Limb (tissue), 2 donors: Measurements from ENCODE around the gene ARL2.
"Not testable (repeated sequence)": the region's sequence is repeated elsewhere in the genome, so short reads cannot be mapped to it uniquely, and the experiment has no call there.

Source experiments
- DNase-seq, 2 donors: peaks; one replicate each; pipeline ENCODE4 v3.0.0-alpha.2; 2016; ENCODE audit errors: extremely low spot score in 2 of 2

Gene ARL2

DNA sequence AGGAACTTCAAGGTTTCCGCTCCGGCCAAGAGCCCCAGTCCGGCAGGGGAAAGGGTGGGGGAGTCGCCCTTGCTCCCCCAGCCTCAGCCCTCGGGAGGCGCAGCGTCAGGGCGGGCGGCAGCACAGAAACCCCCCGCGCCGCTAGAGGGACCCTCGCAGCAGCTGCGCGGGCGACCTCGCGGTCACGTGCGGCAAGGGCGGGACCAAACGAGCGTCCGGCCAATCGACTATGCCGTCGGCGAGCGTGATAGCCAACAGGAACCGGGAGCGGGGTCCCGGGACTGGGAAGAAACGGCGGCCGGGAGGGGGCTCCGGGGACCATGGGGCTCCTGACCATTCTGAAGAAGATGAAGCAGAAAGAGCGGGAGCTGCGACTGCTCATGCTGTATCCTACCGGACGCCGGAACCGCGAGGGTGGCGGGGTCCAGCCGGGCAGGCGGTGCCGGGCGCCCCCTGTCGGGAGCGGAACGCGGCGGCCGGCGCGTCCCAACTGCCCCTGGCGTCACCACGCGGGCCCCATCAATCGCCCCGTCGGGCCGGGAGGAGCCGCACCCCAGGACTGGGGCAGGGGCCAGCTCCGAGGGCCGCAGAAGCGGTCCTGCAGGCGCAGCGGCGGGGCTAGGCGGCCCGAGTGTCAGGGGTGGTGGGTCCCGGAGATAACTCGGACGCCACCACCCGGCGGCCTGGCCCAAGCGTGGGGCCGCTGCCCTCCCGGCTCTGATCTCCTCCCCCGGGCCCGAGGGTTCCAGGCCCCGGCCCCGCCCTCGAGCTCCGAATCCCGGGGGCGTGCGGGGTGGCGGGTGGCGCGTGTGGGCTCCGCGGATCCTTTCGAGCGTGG lies at the start of gene ARL2:
Gene ARL2, plus strand, starts transcription at position 273 of the 838 bp plus-strand sequence. Its CDS starts 48 bp downstream, at position 321.
- DNase-seq, result peak; percentile 94 to 96

DNA sequence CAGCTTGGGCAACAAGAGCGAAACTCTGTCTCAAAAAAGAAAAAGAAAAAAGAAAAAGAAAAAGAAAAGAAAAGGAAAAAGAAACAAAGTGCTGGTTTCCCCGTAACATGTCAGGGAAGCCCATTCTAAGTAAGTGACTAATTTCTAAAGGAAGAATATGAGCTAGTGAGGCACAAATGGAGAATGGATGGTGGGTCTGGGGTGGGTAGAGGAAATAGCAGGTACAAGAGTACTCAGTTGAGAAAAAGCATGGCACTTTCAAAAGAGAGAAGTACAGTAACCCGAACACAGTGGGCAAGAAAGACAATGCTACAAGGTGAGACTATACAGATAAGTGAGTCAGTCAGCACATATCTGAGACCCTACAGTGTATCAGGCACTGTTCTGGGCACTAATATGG lies 46.6 kb upstream of the ARL2 start:
- no peak for DNase-seq

DNA sequence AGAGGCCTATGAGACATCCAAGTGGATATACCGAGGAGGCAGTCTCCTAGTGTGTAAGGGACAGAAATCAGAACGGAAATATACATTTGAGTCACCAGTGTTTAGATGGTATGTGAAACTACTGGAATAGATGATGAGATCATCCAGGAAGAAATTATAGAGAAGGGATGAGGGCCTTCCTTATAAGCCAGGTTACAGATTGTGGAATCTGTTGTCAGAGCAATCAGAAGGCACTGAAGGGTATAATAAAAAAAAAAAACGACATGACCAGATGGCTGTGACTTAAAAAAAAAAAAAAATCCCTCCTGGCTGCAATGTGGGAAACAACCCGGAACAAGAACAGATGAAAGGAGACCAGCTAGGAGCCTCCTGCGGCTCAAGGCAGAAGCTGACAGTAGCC lies 44.8 kb upstream of the ARL2 start:
- DNase-seq, result no peak

DNA sequence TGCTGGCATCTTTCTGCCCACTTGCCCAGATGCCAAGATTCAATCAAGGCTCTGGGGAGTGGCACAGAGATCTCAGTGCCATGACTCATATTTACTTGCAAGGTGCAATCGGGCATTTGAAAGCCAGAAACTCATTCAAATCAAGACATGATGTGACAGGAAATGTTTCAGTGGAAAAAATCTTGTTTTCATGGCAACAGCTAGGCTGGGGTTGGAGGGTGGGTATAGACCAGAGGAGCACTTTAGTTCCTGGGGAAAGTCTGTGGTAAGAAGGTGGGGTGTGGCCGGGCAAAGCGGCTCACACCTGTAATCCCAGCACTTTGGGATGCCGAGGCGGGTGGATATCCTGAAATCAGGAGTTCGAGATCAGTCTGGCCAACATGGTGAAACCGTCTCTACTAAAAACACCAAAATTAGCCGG lies 43.2 kb upstream of the ARL2 start:
- DNase-seq, result no peak

DNA sequence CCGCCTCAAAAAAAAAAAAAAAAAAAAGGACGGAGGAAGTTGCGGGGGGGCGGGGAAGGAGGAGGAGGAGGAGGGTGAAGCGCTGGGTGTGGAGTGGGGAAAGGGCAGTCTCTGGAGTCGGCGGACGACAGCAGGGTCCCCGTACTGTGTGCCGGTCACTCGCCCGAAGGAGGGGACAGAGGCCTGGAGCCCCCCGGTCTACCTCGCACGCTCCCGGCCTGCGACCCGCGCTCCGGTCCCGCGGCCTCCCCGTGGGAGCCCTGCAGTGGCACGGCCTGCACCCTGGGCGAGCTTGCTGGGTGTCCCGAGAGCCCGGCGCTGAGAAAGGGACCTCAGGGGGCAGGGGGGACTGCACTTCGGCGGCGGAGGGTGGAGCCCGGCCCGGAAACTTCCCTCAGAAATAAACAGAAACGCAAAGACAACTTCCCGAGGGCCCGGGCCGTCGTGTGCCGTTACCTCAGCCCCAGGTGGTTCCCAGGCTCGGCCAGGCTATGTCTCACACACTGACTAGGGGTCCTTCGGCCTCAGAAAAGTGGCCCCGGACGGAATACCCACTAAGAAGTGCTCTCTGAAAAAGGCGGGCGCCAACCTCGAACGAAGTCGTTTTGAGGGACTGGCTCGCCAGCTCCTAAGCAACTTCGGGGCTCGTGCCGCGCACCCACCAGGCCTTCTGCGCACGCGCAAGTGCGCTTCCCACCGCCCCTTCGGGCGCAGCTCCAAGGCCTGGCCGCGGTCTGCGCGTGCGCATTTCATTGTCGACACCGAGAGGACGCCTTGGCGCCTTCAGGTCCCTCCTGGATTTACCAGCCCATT lies 42.3 kb upstream of the ARL2 start, which contains the start of gene MAJIN:
Gene MAJIN, minus strand, starts transcription at position 688 of the 813 bp plus-strand sequence. CDS start 12,703 bp downstream, outside the sequence.
- DNase-seq, result peak; percentile 63 to 92

DNA sequence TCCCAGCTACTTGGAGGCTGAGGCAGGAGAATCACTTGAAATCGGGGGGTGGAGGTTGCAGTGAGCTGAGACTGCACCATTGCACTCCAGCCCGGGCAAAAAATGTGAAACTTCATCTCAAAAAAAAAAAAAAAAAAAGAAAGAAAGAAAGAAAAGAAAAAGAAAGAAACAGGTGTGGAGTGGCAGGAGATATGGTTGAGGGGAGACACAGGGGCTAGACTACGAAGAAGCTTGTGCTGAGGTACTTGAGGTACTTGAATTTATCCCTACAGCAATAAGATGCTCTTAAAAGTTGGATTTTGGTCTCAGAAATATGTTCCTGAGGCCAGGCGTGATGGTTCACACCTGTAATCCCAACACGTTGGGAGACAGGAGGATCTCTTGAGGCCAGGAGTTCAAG lies 39.8 kb upstream of the ARL2 start:
- no peak for DNase-seq

DNA sequence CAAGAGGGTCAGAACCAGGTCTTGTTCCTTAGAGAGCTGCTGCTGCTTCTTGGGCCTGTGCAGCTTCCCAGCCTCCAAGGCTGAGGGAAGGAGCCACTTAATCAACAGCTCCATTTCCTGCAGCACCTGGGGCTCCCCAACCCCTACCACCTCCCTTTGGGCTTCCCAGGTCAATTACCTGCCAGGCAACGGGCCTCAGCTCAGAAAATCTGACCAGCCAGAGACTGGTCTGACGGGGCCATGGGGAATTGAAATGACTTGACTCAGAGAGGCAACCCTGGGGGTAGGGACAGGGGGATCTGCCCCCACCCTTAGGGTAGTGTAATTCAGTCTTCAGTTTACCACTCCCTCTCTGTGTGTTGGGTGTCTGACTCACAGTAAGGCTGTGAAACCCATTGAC lies 37.3 kb upstream of the ARL2 start:
- no peak for DNase-seq

DNA sequence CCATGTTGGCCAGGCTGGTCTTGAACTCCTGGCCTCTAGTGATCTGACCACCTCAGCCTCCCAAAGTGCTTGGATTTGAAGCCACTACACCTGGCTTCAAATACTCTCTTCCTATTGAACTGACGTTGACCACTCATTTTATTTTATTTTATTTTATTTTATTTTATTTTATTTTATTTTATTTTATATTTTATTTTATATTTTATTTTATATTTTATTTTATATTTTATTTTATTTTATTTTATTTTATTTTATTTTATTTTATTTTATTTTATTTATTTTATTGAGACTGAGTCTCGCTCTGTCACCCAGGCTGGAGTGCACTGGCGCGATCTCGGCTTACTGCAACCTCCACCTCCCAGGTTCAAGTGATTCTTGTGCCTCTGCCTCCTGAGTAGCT lies 30.6 kb upstream of the ARL2 start:
- DNase-seq, result not testable (repeated sequence)

DNA sequence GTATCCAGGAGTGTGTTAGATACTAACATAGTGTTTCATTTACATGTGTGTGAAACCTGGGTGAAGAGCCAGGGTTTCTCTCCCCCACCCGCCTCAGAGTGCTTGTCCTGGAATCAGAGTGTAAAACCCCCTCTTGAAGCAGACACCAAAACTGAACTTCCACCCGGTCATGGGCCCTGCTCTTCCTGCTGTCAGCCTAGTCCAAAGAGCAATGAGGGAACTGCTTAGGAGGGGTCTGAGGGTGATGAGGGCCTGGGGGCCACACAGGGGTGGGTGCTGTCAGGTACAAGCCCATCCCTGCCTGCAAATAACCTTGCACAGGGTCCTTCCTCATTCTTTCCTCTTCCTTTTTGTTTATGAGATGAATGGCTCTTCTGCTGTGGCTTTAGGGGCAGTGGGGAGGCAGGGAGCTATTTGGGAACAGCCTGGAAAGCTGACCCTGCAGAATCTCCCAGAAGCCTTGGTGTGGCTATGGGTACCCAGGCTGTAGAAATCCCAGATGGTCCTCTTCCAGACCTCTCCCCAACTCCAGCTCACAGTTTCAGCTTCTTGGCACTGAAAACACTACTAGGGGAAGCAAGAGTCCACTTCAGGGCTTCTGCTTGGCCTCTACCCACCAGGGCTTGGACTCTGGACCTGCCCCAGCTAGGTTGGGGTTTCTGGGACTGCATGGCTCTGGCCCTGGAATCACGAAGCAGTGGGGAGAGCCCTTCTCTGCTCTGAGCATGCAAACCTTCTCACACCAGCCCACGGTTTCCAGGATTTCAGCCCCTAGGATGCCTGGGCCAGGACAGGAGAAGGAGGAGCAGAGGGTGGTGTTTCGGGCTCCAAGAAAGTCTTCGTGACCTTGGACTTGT lies 25.7 kb upstream of the ARL2 start:
- DNase-seq, result no peak

DNA sequence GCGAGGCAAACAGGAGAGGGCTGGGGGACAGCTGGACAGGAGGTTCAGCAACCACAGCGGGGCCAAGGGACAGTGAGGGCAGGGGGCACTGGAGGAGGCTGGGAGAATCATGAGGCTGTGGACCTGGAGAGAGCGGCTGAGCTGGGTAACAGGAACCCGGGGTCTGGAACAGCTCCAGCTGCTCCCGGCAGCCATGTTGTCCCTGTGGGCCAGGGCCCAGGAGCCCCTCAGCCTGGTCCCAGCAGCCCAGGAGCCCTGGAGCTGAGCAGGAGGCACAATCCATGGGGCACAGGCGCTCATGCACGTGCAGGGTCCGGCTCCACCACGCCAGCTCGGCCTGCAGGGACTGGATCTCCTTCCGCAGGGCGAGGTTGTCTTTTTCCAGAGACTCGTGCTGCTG lies 24.5 kb upstream of the ARL2 start:
- no peak for DNase-seq

DNA sequence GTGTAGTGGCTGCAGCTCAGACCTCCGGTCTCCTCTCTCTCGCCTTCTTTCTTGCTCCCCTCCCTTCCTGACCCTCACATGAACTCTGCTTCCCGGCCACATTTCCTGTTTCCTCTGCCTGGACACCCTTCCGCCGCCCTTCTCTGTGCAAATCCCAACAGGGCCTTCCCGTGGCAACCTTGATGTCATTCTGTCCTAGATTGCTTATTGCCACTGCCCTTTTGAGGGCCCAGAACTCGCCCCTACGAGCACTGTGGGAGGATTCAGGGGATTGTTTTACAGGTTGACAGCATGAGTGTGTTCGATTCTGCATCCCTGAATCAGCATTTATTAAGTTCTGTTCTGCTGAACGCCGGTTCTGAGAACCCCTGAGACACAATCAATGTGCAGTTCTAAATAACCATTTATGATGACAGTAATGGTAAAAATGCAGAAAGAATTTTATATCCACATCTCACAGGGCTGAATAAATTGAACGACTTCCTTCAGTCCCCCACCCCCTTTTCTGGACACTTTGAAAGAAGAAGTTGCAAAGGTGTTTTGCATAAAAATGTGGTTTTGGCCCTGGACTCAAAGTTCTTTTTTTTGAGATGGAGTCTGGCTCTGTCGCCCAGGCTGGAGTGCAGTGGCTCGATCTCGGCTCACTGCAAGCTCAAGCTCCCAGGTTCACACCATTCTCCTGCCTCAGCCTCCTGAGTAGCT lies 23.6 kb upstream of the ARL2 start:
- peak; percentile 21 to 39 for DNase-seq

DNA sequence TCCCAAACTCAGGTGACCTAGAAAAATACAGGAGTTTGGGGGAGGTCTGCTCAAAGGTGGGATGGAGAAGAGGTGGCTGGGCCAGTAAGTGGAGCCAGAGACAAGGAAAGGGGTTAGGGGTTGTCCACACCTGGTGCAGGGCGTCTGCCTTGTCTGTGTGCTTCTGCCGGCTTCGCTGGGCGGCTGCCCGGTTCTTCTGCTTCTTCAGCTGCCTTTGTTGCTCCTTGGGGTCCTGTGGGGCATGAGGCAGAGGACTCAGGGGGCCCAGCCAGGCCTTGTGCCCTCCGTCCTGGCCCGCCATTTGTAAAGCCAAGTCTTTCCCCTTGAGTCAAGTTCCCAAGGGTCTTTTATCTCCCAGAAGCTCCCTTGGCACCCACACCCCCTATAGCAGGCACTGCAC lies 19.6 kb upstream of the ARL2 start:
- no peak for DNase-seq

DNA sequence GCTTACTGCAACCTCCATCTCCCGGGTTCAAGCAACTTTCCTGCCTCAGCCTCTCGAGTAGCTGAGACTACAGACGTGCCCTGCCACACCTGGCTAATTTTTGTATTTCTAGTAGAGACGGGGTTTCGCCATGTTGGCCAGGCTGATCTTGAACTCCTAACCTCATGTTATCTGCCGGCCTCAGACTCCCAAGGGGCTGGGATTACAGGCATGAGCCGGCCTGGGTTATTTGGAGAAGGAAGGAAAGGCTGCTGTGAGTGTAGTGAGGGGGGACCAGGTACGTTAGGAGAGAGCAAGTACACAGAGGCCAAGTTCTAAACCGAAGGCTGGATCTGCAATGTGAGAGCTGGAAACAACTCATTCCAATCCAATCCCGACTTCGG lies 17.6 kb upstream of the ARL2 start:
- DNase-seq, result no peak

DNA sequence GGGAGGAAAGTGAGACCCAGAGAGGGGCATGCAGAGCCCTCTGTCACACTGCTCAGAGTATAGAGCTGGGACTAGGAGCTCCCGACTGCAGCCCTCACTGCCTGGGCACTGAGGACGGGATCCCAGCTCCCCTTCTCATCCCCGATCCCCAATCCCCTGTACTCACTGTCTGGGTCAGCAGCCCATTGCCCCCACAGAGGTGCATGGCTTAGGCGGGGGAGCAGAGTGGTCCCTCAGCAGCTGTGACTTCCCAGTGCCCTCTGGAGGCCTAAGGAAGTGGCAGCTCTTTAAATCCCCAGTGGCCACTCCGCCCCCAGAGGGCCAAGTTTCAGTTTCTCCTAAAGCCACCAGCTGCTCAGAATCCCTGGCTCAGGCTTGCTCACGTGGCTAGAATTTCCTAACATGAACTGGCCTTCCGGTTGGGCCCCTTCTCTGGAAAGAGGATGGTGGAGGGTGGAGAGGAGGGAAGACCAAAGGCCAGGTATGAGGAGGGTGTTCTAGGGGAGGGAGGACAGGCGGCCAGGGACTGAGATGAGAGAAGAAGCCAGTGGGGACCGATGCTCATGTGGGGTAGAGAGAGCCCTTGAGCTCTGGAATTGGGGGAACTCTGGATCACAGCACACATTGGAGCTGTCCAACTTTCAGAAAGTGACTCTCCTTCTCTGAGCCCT lies 17.1 kb upstream of the ARL2 start, which contains the start of gene BATF2:
Gene BATF2, minus strand, starts transcription at position 262 of the 671 bp plus-strand sequence. Its CDS starts 57 bp downstream, at position 205.
- DNase-seq, result peak in 1 of 2 donors; percentile 46

DNA sequence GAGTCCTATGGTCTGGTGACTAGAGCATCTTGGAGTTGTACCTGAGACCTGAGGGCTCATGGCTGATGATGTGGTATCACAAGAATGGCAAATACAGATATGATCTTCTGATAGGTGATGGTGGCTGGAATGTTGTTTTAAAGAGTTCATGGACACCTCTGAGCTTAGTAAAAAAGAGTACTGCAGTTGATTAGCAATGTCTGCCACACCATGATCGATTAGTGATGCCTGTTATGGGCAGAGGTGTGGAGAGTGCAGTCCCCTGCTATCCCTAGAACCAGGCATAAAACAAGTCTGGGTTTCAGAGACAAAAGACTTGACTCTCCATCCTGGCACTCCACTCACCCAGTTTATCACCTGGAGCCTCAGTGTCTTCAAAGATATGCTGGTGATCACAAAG lies 15.8 kb upstream of the ARL2 start:
- no peak for DNase-seq

DNA sequence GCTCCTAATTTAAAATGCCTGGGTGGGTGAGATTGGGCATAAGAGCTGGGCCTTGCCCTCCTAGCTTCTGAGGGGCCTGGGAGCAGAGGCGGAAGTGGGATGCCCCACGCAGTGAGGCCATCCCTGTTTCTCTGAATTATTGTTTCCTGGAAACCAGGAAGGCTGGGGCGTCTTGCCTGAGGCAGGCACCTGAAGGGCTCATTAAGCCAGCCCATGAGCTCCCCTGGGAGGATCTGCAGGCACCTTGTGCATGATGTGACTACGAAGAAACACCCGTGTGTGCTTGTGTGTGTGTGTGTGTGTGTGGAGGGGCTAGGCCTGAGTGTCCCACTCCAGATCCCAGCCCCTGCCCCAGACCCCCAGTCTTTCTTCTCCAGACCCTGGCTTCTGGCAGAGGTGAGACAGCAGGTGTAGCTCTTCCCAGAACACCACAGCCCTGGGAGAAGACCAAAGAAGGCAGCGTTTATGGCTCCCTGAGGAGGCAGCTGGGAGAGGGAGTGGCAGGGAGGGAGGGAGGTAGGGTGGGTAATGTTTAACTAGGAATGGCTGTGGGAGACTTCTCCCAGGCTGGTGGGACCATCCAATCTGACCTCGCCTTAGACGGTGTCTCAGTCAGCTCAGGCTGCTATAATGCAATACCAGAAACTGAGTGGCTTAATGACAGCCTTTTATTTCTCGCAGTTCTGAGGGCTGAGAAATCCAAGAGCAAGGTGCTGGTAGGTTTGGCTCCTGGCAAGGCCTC lies 15.1 kb upstream of the ARL2 start:
- DNase-seq, result no peak

DNA sequence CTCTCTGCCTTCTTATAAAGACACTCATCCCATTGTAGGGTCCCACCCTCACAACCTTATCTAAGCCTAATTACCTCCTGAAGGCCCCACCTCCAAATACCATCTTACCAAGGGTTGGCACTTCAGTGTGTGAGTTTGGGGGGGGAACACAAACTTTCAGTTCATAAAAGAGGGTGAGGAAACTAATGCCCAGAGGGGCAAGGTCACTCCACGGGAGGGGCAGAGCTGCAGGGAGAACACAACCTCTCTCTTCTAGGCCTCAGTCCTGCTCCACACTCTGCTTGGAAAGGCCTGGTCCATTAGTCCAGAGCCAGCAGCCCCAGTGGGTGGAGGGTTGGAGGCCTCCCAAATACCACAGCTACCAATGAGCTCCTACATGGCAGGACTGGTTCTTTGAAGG lies 14.5 kb upstream of the ARL2 start:
- no peak for DNase-seq

DNA sequence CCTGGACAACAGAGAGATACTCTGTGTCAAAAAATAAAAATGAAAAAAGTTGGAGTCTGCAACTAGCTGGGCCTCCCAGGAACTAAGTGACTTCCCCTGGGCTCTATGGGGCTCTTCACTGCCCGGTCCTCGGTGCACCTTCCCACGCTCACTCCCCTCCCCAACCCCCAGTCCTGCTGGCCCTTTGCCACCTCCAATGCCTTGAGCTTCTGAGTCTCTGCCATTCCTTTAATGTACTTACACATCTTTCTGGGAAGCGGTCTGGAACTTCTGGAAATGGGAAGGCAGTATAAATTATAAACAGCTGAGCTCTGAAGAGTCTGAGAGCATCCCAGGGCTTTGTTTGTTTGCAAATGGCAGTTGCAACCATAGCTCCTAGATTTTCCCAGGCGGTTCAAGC lies 11.3 kb upstream of the ARL2 start:
- DNase-seq, result no peak

DNA sequence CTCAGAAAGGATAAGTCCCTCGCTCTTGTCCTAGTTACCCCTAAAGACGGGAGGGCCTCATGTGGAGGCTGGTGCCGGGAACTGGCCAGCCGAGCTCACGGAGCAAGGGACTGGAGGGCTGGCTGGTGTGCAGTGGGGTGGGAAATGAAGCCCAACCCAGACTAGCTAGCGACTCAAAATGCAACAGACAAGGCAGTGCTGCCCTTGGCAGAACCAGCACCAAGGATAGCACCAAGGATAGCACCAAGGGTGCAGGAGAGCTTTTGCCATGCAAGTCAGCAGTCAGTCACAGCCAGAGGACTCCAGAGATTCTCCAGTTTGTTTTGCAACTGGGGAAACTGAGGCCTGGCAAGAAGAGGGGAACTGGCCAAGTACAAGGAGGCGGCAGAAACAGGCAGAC lies 10.7 kb upstream of the ARL2 start:
- no peak for DNase-seq

DNA sequence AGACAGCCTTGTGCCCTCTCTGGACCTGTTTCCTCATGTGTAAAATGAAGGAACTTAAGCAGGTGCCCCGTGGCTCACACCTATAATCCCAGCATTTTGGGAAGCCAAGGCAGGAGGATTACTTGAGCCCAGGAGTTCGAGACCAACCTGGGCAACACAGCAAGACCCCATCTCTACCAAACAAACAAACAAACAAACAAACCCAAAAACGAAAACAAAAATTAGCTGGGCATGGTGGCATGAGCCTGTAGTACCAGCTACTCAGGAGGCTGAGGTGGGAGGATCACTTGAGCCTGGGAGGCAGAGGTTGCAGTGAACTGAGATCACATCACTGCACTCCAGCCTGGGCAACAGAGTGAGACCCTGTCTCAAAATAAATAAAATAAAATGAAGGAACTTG lies 10.0 kb upstream of the ARL2 start:
- DNase-seq, result not testable (repeated sequence)
